Measurements from ENCODE around the gene WRNIP1. TPM values are rescaled to one million over a fixed set of nuclear protein-coding genes. Genes with fewer than 3 reads are reported as not detected.

WRNIP1 gene
- total RNA-seq, 1 donor from 2014 or later: 31.5 TPM

- Histone ChIP-seq H3K79me2 (ENCODE audit: insufficient read depth, low read length) (no peaks in the 10 kb centered on the region), H3K9ac (ENCODE audit: low read length) (no peak overlapping the region), H3K4me3 (ENCODE audit: insufficient read depth, low read depth, low read length) (no peak overlapping the region), H3K9me3 (ENCODE audit: insufficient read depth, low read depth, low read length) (no peaks in the 10 kb centered on the region), H3K4me1 (ENCODE audit: insufficient read depth, low read length) (peaks cover 4% of the 10 kb centered on the region), H2AFZ (ENCODE audit: low read depth, low read length) (no peak overlapping the region), H4K20me1 (ENCODE audit: insufficient read depth, low read length) (no peaks in the 10 kb centered on the region), H3K27ac (ENCODE audit: low read depth, low read length) (no peak overlapping the region), H3K27me3 (ENCODE audit: insufficient read depth, low read length) (no peaks in the 10 kb centered on the region), H3K36me3 (ENCODE audit: insufficient read depth, low read length) (no peaks in the 10 kb centered on the region), H3K4me2 (ENCODE audit: low read length) (no peak overlapping the region)
- Mint-ChIP-seq H3K27me3 (ENCODE audit: low read depth, unreplicated experiment) (no peaks in the 10 kb centered on the region), H3K36me3 (ENCODE audit: low read depth, unreplicated experiment) (peaks cover 13% of the 10 kb centered on the region), H3K4me1 (ENCODE audit: low read depth, unreplicated experiment) (peaks cover 4% of the 10 kb centered on the region), H3K27ac (ENCODE audit: unreplicated experiment) (no peak overlapping the region), H3K9me3 (ENCODE audit: unreplicated experiment) (no peaks in the 10 kb centered on the region), H3K4me3 (ENCODE audit: unreplicated experiment) (no peak overlapping the region)
- no peak for TF ChIP-seq CTCF (IDR thresholded peaks at IDR 0.05; ENCODE audit: insufficient read depth, low read depth, low read length)
- no peak for TF ChIP-seq EZH2 (IDR thresholded peaks at IDR 0.05; ENCODE audit: insufficient read depth, low read length)
- no peak for FAIRE-seq
- no peak for DNase-seq (ENCODE audit: low read depth)
Measured at GRCh38 chr6:2802521-2803060, 37.4 kb downstream of the WRNIP1 start.

- Histone ChIP-seq H3K4me1 (ENCODE audit: insufficient read depth, low read length) (peaks cover 4% of the 10 kb centered on the region), H3K4me2 (ENCODE audit: low read length) (no peak overlapping the region), H3K27ac (ENCODE audit: low read depth, low read length) (no peak overlapping the region), H3K79me2 (ENCODE audit: insufficient read depth, low read length) (no peaks in the 10 kb centered on the region), H3K9me3 (ENCODE audit: insufficient read depth, low read depth, low read length) (no peaks in the 10 kb centered on the region), H3K9ac (ENCODE audit: low read length) (no peak overlapping the region), H2AFZ (ENCODE audit: low read depth, low read length) (no peak overlapping the region), H4K20me1 (ENCODE audit: insufficient read depth, low read length) (no peaks in the 10 kb centered on the region), H3K36me3 (ENCODE audit: insufficient read depth, low read length) (no peaks in the 10 kb centered on the region), H3K4me3 (ENCODE audit: insufficient read depth, low read depth, low read length) (no peak overlapping the region), H3K27me3 (ENCODE audit: insufficient read depth, low read length) (no peaks in the 10 kb centered on the region)
- H3K4me3 Mint-ChIP-seq (ENCODE audit: unreplicated experiment): no peak overlapping the region
- no peak for TF ChIP-seq EZH2 (IDR thresholded peaks at IDR 0.05; ENCODE audit: insufficient read depth, low read length)
- no peak for TF ChIP-seq CTCF (IDR thresholded peaks at IDR 0.05; ENCODE audit: insufficient read depth, low read depth, low read length)
- H3K36me3 Mint-ChIP-seq (ENCODE audit: low read depth, unreplicated experiment): peaks cover 9% of the 10 kb centered on the region
- H3K4me1 Mint-ChIP-seq (ENCODE audit: low read depth, unreplicated experiment): peaks cover 4% of the 10 kb centered on the region
- no peak for FAIRE-seq
- no peaks in the 10 kb centered on the region for H3K9me3 Mint-ChIP-seq (ENCODE audit: unreplicated experiment)
- DNase-seq (ENCODE audit: low read depth): no peak
- no peak overlapping the region for H3K27ac Mint-ChIP-seq (ENCODE audit: unreplicated experiment)
- no peaks in the 10 kb centered on the region for H3K27me3 Mint-ChIP-seq (ENCODE audit: low read depth, unreplicated experiment)
Measured at GRCh38 chr6:2803731-2804429, 38.7 kb downstream of the WRNIP1 start.

- Histone ChIP-seq H3K79me2 (ENCODE audit: insufficient read depth, low read length) (no peaks in the 10 kb centered on the region), H3K9ac (ENCODE audit: low read length) (no peak overlapping the region), H3K27ac (ENCODE audit: low read depth, low read length) (no peak overlapping the region), H3K4me3 (ENCODE audit: insufficient read depth, low read depth, low read length) (no peak overlapping the region), H3K9me3 (ENCODE audit: insufficient read depth, low read depth, low read length) (no peaks in the 10 kb centered on the region), H3K36me3 (ENCODE audit: insufficient read depth, low read length) (no peaks in the 10 kb centered on the region), H2AFZ (ENCODE audit: low read depth, low read length) (no peak overlapping the region), H3K4me2 (ENCODE audit: low read length) (no peak overlapping the region), H3K27me3 (ENCODE audit: insufficient read depth, low read length) (no peaks in the 10 kb centered on the region), H3K4me1 (ENCODE audit: insufficient read depth, low read length) (peaks cover 4% of the 10 kb centered on the region), H4K20me1 (ENCODE audit: insufficient read depth, low read length) (no peaks in the 10 kb centered on the region)
- Mint-ChIP-seq H3K36me3 (ENCODE audit: low read depth, unreplicated experiment) (peaks cover 9% of the 10 kb centered on the region), H3K4me1 (ENCODE audit: low read depth, unreplicated experiment) (peaks cover 4% of the 10 kb centered on the region), H3K4me3 (ENCODE audit: unreplicated experiment) (no peak overlapping the region), H3K27me3 (ENCODE audit: low read depth, unreplicated experiment) (no peaks in the 10 kb centered on the region), H3K27ac (ENCODE audit: unreplicated experiment) (no peak overlapping the region), H3K9me3 (ENCODE audit: unreplicated experiment) (no peaks in the 10 kb centered on the region)
- no peak for DNase-seq (ENCODE audit: low read depth)
- no peak for TF ChIP-seq EZH2 (IDR thresholded peaks at IDR 0.05; ENCODE audit: insufficient read depth, low read length)
- TF ChIP-seq CTCF (IDR thresholded peaks at IDR 0.05; ENCODE audit: insufficient read depth, low read depth, low read length): no peak
- FAIRE-seq: no peak
Measured at GRCh38 chr6:2804516-2804915, 39.3 kb downstream of the WRNIP1 start.

Measured in astrocyte (in vitro differentiated cells and primary cell).